WTC11 (cell line): ENCODE measurements around the gene IKZF2.

ENCODE experiments used
- ATF2 ChIP-seq: sonication (generic); formaldehyde crosslinking; IDR thresholded peaks from 2 replicates; pipeline ENCODE4 v1.8.1; 2022; ENCODE audit warnings: low read depth, missing genetic modification reagents, borderline replicate concordance
- CREB1 ChIP-seq: sonication (generic); formaldehyde crosslinking; IDR thresholded peaks from 2 replicates; pipeline ENCODE4 v1.8.0; 2023; ENCODE audit warnings: mild to moderate bottlenecking, missing genetic modification reagents
- CTCF ChIP-seq: fragments of 200-600 bp; IDR thresholded peaks from 2 replicates; pipeline ENCODE4 v1.8.0; 2022; ENCODE audit warnings: antibody characterized with exemption
- E2F1 ChIP-seq: sonication (generic); formaldehyde crosslinking; IDR thresholded peaks from 2 replicates; pipeline ENCODE4 v1.8.0; 2022; ENCODE audit warnings: mild to moderate bottlenecking, missing genetic modification reagents
- E2F5 ChIP-seq: sonication (generic); formaldehyde crosslinking; IDR thresholded peaks from 2 replicates; pipeline ENCODE4 v1.8.1; 2022; ENCODE audit warnings: mild to moderate bottlenecking, moderate library complexity, missing genetic modification reagents
- FOXP1 ChIP-seq: sonication (generic); formaldehyde crosslinking; IDR thresholded peaks from 2 replicates; pipeline ENCODE4 v1.8.0; 2022; ENCODE audit warnings: missing genetic modification reagents, mild to moderate bottlenecking, moderate library complexity, borderline replicate concordance
- NFATC4 ChIP-seq: fragments of 250-450 bp; sonication (Bioruptor Pico); IDR thresholded peaks from 2 replicates; pipeline ENCODE4 v1.9.0; 2021; ENCODE audit warnings: mild to moderate bottlenecking
- NFE2L1 ChIP-seq: sonication (generic); formaldehyde crosslinking; IDR thresholded peaks from 2 replicates; pipeline ENCODE4 v1.8.1; 2023; ENCODE audit warnings: missing genetic modification reagents
- NR1H2 ChIP-seq: sonication (generic); formaldehyde crosslinking; IDR thresholded peaks from 2 replicates; pipeline ENCODE4 v1.9.0; 2021; ENCODE audit warnings: mild to moderate bottlenecking, moderate library complexity, missing genetic modification reagents
- PRDM15 ChIP-seq: sonication (generic); formaldehyde crosslinking; IDR thresholded peaks from 2 replicates; pipeline ENCODE4 v1.8.0; 2022; ENCODE audit warnings: missing genetic modification reagents
- SP1 ChIP-seq: sonication (generic); formaldehyde crosslinking; conservative IDR thresholded peaks from 2 replicates; pipeline ENCODE4 v1.8.1; 2022; ENCODE audit warnings: missing genetic modification reagents
- TCF7 ChIP-seq: sonication (generic); formaldehyde crosslinking; IDR thresholded peaks from 2 replicates; pipeline ENCODE4 v1.8.0; 2022; ENCODE audit warnings: mild to moderate bottlenecking, low read depth, missing genetic modification reagents, moderate library complexity
- TEAD4 ChIP-seq: sonication (generic); formaldehyde crosslinking; IDR thresholded peaks from 2 replicates; pipeline ENCODE4 v1.8.0; 2022; ENCODE audit warnings: mild to moderate bottlenecking, missing genetic modification reagents
- USF2 ChIP-seq: sonication (generic); formaldehyde crosslinking; IDR thresholded peaks from 2 replicates; pipeline ENCODE4 v1.8.1; 2023; ENCODE audit warnings: mild to moderate bottlenecking, missing genetic modification reagents, moderate library complexity

GRCh38 chr2:213152065-213152794, 818 bp upstream of the IKZF2 start:
- TF ChIP-seq ATF2 (CRISPR knock-in tag) = no peak
- TF ChIP-seq NFE2L1 (CRISPR knock-in tag) = no peak
- no peak for TF ChIP-seq CTCF
- TF ChIP-seq FOXP1 (CRISPR knock-in tag) = no peak
- TF ChIP-seq CREB1 = no peak
- no peak for TF ChIP-seq E2F1 (CRISPR knock-in tag)
- no peak for TF ChIP-seq NR1H2
- TF ChIP-seq PRDM15 = no peak
- TF ChIP-seq SP1 = no peak; the same call in 1 of the 2 replicates
- TF ChIP-seq E2F5 = no peak
- TF ChIP-seq TCF7 (CRISPR knock-in tag) = no peak
- no peak for TF ChIP-seq TEAD4 (CRISPR knock-in tag)
- TF ChIP-seq NFATC4 = no peak
- no peak for TF ChIP-seq USF2 (CRISPR knock-in tag)
